ENCODE measurements around the gene MALRD1.

- TF ChIP-seq POLR2A (IDR thresholded peaks at IDR 0.05; ENCODE audit: low read length) (no peak), GATA1 (IDR thresholded peaks at IDR 0.05; ENCODE audit: low read depth, low read length) (no peak)
Measured at GRCh38 chr10:19133992-19134391, 85.4 kb downstream of the MALRD1 start.

Data from erythroblast (primary cell).